GM12873 (cell line): ENCODE measurements around the gene CTAGE9.

Experiments used
- TF ChIP-seq, protein P1 (sequence below): IDR thresholded peaks from 2 replicates; pipeline ENCODE4 v1.5.1; 2012; ENCODE audit warnings: low read depth, mild to moderate bottlenecking, moderate library complexity, low read length, control low read depth; ENCODE audit not compliant: insufficient read depth; ENCODE audit errors: missing control alignments

The CTAGE9 gene

DNA sequence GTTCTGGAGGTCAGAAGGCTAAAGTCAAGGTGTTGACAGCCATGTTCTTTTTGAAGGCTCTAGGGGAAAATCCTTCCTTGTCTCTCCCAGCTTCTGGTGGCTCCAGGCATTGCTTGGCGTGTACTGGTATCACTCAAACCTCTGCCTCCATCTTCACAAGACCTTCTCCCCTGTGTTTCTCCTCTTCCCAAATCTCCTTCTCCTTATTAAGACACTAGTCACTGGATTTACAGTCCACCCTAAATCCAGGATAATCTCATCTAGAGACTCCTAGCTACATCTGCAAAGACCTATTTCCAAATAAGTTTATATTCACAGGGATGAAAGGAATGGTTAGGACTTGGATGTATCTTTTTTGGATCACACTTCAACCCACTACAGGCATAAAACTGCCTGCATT lies 26.0 kb upstream of the CTAGE9 start:
- TF ChIP-seq, protein P1, sequence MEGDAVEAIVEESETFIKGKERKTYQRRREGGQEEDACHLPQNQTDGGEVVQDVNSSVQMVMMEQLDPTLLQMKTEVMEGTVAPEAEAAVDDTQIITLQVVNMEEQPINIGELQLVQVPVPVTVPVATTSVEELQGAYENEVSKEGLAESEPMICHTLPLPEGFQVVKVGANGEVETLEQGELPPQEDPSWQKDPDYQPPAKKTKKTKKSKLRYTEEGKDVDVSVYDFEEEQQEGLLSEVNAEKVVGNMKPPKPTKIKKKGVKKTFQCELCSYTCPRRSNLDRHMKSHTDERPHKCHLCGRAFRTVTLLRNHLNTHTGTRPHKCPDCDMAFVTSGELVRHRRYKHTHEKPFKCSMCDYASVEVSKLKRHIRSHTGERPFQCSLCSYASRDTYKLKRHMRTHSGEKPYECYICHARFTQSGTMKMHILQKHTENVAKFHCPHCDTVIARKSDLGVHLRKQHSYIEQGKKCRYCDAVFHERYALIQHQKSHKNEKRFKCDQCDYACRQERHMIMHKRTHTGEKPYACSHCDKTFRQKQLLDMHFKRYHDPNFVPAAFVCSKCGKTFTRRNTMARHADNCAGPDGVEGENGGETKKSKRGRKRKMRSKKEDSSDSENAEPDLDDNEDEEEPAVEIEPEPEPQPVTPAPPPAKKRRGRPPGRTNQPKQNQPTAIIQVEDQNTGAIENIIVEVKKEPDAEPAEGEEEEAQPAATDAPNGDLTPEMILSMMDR = no peak

DNA sequence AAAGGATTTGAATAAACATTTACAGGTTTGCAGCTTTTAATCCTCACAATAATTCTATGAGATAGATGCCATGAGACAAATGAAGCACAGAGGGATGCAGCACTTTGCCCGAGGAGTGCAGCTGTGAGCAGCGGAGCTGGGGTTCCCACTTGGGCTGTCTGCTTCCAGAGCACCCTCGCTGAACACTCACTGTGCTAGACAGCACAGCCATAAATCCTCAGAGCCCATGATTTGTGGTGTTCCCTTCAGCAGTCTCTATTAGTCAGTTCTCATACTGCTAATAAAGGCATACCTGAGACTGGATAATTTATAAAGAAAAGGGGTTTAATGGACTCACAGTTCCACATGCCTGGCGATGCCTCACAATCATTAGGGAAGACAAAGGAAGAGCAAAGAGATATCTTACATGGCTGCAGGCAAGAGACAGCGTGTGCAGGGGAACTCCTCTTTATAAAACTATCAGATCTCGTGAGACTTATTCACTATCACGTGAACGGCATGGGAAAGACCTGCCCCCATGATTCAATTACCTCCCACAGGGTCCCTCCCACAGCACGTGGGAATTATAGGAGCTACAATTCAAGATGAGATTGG lies 25.3 kb upstream of the CTAGE9 start:
- TF ChIP-seq, protein P1 = no peak

DNA sequence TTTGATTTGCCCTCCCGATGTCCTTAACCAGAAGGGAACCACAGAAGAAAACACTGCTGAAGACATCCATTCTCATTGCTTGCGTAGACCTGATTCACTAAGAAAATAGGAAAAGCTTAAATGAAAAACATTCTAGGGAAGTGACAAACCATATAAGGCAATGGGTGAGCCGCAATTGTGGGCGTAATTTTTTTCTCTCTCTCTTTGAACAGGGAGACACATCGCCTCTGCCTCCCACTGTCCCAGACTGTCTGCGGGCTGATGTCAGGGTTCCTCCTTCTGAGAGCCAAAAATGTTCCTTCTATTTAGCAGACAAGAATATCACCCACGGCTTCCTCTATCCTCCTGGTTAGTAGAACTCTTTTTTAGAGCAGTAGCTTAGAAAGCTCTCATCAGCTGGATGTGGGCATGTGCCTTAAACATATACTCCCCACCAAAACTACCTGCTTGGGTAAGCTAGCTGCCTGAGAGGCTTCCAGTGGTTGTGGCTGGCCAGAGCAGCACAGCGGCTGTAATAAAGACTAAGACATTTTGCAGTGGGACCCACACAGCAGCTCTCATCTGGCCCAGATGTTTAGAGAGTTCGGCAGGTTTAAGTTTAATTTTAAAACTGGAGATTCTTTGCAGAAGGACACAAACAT lies 22.7 kb upstream of the CTAGE9 start:
- TF ChIP-seq, protein P1 = no peak

DNA sequence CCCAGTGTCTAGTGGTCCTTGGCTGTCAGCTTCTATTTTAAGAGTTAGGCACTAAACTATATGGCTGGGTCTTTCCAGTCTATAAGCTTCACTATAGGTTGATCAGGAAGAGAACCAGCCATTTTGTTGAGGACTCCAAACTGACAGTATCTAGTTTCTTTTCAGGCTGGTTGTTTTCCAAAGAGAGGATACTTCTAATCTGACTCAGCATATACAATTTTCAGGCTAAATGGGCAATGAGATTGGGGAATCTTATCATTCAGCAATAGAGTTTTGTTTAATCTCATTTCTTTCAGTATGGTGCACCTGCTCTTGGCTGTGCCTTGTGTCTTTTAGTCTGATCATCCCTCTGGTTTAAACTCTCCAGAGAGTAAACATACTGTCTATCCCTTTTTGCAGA lies 20.4 kb upstream of the CTAGE9 start:
- TF ChIP-seq, protein P1 = no peak

DNA sequence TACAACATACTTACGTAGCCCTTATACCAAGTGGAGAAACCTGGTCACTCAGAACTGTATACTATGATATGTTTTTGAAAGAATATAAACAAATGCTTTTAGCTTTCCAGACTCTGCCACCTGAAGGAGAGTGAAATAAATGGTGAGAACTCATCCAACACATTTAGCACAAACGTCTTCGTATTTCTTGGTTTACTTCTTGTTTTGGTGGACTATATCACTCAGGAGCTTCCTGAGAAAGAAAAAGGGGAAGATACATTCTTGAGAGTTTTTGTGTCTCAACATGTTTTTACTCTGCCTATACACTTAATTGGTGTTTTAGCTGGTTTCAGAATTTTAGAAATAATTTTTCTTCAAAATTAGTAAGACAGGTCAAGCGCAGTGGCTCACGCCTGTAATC lies 19.4 kb upstream of the CTAGE9 start:
- TF ChIP-seq, protein P1 = no peak

DNA sequence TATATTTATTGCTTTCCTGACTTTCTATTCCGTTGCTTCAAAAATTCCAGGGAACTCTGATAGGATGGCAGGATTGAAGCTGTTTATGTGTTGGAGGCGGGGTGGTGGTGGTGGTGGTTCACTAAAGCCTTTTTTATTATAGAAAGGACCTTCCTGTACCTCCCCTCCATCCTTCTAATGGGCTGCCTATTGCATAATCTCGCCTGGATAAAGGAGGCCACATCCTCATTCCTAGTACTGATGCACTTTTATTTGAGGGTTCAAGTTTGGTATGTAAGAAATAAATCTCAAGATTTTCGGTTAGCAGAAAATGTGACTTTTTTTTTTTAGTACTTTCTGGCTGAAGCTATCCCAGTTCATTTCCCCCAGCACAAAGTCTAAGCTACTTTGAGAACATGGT lies 18.7 kb upstream of the CTAGE9 start:
- TF ChIP-seq, protein P1 = no peak

DNA sequence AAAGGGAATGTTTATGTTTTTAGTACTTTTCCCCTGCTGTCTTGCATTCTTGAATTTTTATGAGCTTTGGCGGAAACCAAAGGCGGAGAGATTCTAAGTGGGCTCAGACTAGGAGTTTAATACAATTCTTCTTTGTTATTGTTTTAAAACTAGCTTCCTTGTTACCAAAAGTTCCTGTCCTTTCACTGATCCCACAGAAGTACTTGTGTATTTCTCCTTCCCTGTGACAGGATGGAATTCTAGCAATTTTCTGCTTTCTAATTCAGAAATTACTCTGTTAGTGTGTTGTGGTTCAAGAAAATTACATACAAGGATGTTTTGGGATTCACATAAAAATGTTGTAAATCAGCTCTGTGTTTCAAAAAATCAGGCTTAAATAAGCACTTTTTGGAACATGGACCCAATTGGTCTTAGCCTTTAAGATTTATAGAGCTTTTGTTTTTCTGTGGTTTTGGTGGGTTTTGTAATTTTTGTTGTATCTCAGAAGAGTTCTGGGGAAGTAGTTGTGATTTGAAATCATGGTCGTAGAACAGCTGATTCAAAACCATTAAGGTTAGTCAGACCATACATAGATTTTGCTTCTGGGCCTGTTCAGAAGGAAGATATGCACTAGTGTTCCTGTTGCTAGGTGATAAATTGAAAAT lies 17.6 kb upstream of the CTAGE9 start:
- TF ChIP-seq, protein P1 = no peak
